HG03039 (cell line): ENCODE measurements around the gene FRY.

Experiments used
- ATAC-seq: cut with Tn5 transposase; IDR thresholded peaks from one replicate; pipeline ENCODE4 v1.9.1; 2021; ENCODE audit warnings: mild to moderate bottlenecking, moderate library complexity; ENCODE audit not compliant: unreplicated experiment

Gene FRY

DNA sequence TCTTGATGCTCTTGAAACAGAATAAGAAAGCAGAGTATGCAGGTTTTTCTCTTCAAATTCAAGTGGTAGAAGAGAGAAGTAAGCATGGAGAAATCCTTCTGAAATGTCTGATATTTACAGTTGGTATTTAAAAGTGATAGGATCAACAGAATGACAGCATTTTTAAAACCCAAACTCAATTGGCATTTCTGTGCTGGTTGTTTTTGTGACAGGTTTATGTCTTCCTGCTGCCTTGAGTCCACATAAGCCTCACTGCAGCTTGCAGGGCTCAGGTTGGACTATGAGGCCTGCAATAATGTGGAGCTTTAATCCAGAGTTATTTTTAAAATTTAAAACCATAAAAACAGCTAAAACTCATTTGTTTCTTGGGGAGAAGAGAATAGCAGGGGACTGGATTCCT is 178.5 kb downstream of the FRY start:
- ATAC-seq: no peak

- ATAC-seq: no peak
These were observed 180.2 kb downstream of the FRY start for GRCh38 chr13:32211813-32212212.

DNA sequence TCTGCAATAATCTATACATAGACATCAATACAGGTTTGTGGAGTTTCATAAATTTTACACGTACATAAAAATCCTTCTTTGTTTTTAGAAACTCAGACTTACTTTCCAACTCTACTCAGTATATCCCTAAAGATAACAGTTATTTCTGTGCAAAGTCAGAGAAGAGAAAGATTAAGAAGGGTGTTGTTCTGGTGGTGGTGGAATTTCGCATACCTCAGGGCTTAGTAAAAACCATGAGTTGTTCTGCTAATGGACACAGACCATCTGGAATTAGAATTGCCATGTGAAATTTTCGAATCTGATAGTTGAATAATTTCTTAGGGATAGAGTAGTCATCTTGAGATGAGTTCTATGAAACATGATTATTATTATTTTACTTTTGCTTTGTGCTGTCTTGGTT is 180.8 kb downstream of the FRY start:
- ATAC-seq: no peak

GRCh38 chr13:32213626-32214025 is 182.1 kb downstream of the FRY start:
- ATAC-seq: no peak

- no peak for ATAC-seq
These were observed 182.5 kb downstream of the FRY start for GRCh38 chr13:32214071-32214470.

- no peak for ATAC-seq
These were observed 184.7 kb downstream of the FRY start for GRCh38 chr13:32216281-32216680.

DNA sequence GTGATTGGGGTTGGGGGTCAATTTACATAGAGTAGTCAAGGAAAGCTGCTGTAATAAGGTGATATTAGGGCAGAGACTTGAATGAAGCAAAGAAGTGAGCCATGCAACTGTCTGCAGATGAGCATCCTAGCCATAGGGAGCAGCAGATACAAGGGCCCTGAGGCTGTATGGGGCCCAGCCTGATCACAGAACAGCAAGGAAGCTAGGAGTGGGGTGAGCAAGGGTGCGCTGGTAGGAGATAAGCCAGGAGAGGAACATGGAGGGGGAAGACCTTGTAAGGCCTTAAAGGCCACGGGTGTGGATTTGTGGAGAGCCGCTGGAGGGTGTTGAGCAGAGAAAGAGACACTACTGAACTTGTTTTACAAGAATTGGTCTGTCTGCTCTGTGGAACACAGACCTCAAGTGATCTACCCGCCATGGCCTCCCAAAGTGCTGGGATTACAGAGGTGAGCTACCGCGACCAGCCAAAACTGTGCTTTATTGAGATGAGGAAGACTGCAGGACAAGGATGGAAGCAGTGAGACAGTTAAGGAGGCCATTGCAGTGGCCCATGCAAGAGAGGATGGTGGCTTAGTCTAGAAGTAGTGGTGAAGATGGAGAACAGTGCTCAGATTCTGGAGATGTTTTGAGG is 190.6 kb downstream of the FRY start:
- no peak for ATAC-seq

- ATAC-seq: no peak
These were observed 193.3 kb downstream of the FRY start for GRCh38 chr13:32224916-32225315.

GRCh38 chr13:32225481-32225931 is 193.9 kb downstream of the FRY start:
- no peak for ATAC-seq

DNA sequence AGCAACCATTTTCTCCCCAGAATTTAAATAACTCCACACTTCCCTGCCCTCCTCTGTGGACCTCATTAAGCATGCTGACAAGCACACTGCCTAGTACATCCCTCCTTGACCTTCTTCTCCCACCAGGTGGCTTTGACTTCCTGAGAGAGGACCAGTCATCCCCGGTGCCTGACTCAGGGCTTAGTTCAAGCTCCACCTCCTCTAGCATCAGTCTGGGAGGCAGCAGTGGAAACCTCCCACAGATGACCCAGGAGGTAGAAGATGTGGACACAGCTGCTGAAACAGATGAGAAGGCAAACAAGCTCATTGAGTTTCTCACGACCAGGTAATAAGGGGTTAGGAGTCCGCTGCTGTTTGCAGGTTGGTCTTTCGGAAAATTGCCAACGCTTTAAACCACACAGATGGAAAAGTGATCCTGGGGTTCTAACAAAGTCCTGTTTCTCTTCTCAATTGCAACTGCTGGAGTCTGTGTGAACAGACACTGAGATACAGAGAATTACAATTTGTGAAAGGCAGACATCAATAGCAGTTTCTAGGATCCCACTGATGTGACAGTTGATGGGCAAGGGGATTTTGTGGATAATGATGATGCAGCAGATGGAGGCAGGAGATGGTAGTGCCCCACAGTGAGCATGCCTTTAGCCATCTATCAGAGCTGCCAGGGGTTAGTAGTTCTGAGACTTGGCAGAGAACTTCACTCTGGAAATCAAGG is 196.9 kb downstream of the FRY start:
- ATAC-seq: no peak

- ATAC-seq: no peak
These were observed 197.9 kb downstream of the FRY start for GRCh38 chr13:32229443-32229842.

DNA sequence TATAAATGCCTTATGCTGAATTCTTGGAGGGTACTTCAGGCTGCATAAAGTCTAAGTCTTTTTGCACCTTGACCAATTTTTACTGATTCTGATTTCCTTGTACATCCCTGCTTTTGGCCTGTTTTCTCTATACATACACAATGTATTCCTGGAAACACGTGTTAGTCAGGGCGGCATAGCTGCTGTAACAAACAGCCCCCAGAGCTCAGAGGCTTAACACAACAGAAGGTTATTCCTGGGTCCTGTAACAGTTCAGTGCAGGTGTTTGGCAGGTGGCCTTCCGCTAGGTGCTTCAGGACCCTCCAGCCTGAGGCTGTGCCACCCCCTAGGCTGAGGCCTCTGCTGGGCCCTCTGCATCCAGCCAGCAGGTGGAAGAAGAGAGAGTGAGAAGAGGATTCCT is 200.7 kb downstream of the FRY start:
- ATAC-seq: no peak

DNA sequence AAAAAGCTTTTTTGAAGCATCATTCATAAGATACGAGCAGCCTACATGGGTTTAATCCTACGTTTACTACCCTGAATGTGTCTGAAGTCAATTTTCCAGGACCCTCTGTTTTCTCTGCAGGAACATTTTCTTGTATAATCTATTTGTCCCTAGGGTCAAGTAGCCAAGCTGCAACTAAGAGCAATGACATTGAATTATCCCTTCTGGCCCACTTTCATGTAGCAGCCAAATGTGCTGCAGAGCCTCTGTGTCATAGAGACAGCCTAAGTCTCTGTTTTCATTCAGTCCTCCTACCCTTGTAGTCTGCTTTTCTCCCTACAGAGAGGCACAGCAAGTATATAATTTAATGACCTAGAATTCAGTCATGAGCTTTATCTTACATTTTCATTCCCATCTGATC is 201.5 kb downstream of the FRY start:
- ATAC-seq: no peak

DNA sequence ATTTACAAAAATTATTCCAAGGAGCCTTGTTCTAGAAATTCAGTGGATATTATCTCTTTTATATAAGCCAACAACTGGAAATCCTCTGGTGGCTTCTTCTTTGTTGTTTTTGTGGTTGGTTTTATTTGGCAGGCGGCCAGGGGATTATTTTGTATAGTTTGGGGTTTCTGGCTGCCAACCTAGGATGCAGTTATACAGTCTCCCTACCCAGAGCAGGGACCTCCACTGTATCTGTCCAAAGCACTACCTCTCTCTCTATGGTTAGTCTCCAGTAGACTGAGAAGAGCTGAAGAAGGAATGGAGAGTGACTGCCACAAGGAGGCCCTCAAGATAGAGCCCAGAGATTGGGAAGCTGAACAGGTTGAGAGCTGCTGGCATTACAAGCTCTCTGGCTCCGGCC is 203.3 kb downstream of the FRY start:
- ATAC-seq: no peak

- ATAC-seq: no peak
These were observed 206.1 kb downstream of the FRY start for GRCh38 chr13:32237681-32238080.

DNA sequence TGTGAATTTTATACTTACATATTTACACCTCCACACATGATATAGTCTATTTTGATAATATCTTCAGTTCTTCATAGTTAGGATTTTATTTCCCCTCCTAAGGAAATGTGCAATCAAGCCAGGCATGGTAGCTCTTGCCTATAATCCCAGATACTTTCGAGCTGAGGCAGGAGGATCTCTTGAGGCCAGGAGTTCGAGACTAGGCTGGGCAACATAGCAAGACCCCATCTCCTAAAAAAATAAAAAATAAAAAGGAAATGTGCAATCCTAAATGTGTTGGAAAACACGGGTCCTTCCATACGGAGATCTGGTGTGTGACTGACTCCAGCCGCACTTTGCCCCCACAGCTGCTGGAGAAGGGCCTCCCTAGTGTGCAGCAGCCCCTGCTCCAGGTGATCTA is 212.1 kb downstream of the FRY start:
- ATAC-seq: no peak

GRCh38 chr13:32245555-32245954 is 214.0 kb downstream of the FRY start:
- no peak for ATAC-seq

DNA sequence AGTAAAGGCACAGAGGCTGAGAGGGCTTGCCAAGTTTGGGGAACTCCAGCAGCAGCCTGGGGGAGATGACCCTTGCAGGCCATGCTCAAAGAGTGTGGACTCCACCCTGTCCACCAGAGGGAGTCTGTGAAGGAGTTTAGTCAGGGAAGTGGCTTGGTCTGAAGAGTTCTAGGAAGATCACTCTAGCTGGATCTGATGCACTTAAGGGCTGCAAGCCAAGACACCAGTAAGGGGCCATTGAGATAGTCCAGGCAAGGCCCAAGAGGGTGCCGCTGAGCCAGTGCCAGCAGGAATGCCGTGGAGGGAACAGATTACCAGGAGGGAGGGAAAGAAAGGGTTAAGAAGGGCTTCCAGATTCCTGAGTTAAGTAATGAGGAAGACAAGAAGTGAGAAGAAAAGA is 214.9 kb downstream of the FRY start:
- ATAC-seq: peak; percentile 89

- ATAC-seq: no peak
These were observed 216.3 kb downstream of the FRY start for GRCh38 chr13:32247887-32248286.

GRCh38 chr13:32248801-32249200 is 217.2 kb downstream of the FRY start:
- ATAC-seq: no peak

GRCh38 chr13:32252812-32253438 is 221.4 kb downstream of the FRY start:
- ATAC-seq: no peak

DNA sequence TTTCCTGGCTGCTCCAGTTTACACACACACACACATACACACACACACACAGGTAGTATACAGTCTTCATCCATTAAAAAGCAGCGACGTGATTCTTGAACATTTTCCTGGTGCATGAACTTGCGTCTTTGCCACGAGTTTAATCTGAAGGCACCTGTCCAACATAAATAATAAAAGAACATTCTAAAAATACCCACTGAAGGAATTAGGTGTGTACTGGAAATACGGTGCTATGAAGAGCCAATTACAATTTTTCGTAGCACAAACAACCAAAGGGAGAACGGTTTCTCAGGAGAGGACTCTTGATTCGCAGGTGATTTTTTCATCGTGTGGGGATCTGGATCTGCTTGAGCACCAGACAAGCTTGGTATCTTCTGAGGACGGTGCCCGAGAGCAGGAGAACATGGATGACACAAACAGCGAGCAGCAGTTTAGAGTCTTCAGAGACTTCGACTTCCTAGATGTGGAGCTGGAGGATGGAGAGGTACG is 222.4 kb downstream of the FRY start:
- ATAC-seq: no peak
